Activated CD8-positive, alpha-beta memory T cell treated with anti-CD3 and anti-CD28 coated beads, Interleukin-2, amount 50 U/mL, for 1 hour (primary cell): ENCODE results near the gene PYGB.
"Not testable (repeated sequence)": the region's sequence is repeated elsewhere in the genome, so short reads cannot be mapped to it uniquely, and the experiment has no call there.

Source experiments
- DNase-seq: peaks from one replicate; pipeline ENCODE4 v3.0.0-alpha.2; 2020; ENCODE audit errors: extremely low read depth

Gene PYGB

DNA sequence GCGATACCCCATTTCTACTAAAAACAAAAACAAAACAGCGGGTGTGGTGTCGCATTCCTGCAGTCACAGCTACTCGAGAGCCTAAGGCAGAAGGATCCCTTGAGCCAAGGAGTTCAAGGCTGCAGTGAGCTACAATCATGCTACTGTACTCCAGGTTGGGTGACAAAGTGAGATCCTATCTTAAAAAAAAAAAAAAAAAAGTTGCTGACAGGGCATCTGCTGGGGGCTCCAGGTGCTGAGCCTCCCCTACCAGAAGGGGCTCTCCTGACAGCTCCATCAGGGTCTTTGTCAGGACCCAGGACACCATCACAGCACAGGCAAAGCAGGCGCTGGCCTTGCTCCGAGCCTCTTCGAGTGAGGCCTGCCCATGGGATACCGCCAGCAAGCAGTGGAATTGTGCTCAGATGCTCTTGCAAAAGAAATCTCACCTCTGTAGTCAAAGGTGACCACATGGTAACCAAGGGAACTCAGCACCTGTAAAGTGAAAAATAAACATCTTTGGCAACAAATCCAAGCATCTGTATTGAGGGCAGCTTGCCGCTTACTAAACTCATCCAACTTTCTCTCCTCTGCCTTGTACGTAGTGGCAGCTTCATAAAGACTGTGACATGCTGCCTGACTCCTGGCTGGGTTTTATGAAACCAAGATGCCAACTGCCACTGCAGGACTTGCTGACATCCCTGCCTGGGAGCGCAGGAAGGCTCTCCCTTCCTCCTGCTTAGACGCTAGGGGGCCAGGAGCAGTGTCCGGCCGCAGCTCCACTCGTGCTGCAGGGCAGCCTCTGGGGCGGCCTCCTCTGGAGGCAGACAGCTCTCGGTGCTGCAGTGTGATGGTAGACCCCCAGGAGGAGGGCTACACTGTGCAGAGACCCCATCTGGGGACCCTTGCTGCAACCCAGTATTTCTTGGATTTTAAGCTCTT lies 66.9 kb downstream of the PYGB start:
- DNase-seq = no peak

DNA sequence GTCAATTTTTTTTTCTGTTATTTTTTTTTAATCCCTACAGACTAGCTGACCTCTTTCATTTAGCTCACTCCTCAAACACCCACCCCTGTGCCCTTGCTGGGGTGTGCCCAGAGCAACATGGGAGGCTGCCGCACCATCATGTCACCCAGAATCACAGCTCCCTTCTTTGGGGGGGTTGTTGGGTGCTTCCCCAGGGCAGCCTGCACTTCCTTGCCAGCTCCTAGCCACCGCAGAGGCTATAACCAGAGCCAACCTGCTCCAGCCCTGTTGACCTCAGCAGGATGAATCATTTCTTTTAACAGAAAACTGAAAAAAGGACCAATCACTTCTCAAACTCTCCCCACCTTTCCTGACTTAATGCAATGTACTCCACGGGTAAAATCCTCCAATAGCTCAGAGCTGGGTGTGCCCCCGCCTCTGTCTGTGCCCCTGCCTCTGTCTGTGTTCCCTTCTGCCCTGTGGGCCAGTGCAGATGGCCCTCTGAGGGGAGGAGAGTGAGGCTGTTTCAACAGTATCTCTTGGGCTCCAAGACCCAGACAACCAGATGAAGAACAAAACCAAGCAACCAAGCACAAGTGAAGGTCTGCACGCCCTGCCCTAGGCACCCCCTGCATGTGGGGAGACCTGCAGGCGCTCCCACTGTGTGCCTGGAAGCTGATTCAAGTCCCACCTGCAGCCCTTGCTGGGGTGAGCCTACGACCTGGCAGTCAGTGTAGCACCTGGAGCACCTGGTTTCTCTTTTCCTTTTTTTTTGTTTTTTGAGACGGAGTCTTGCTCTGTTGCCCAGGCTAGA lies 67.7 kb downstream of the PYGB start:
- DNase-seq = no peak

DNA sequence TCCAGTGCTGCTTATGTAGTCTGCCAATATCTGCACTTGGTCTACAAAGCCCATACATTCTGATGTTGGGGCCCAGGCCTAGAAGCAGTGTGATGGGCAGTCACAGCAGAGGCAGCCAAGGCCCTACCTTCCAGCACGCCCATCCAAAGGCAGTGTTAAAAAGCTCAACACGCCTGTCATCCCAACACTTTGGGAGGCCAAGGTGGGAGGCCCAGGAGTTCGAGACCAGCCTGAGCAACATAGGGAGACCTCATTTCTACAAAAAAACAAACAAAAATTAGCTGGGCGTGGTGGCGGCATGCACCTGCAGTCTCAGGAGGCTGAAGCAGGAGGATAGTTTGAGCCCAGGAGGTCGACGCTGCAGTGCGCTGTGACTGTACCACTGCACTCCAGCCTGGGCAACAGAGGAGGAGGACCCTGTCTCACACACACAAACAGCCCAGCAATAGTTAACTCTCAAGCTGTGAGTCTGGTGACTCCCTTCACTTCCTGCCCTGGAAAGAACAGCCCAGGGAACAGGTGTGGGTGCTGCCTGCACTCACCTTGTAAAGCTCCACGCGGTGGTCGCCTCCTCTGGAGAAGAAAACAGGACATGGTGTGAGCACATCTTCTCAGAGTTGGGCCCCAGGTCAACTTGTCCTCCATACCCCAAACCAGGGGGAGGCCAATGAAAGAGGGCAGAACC lies 68.8 kb downstream of the PYGB start:
- no peak for DNase-seq

DNA sequence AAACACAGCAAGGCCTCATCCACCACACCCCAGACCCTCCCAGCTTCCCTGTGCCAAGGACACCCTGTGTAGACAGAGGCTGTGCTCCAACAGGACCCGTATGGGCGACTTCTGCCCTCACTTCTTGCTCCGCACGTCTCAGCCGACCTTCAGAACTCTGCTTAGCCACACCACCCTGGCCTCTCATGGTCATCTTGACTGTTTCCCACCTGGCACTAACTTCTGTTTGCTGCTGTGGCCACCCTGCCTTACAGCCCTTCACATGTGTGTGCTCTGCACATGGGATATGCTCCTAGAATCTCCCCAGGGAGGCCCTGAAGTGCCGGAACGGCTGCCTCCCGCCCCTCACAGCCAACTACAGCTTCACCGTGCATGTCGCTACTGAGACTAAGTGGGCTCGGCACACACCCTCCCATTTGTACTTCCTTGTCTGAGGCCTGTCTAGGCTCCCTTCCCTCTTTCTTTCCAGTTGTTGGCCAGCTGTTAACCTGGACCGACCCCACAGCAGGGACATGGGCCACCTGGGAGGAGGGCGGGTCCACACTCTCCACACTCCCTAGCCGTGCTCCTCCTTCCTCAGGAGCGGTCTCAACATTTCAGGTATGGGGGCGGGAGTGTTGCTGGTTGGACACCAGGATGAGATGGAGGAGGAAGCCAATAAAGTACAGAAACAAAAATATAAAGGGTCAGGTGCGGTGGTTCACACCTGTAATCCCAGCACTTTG lies 69.6 kb downstream of the PYGB start:
- DNase-seq = no peak

DNA sequence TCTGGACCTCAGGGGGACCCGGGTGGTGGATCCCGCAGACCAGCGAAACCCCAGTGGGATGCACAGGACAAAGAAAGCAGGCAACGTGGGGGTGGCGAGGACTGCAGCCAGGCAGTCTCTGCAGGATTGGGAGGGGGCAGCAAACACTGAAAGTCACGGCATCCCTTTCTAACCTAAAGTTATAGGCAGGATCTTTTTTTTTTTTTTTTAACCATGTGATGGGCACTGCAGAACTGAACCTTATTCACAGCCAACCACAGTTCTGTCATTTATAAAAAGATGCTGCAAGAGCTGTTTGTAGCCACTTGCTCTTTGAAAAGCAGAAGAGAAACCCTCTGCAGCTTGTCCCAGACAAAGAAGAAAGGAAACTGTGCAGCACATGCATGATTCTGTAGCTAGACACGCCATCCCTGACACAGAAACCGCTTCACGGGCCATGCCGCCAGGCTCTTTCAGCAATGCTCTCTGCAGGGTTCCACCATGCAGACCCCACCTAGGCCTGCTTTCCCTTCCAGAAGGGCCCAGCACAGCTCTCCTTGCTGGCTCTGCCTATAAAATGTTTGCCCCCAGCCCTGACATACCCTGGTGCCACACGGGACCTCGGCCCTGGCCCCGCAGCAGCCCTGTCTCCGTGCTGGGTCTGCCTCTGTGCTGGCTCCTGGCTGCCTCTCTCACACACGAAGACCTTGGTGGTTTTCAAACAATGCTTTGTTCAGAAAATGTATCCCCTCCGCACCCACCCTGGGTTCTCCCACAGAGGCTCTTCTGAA lies 70.8 kb downstream of the PYGB start:
- no peak for DNase-seq

DNA sequence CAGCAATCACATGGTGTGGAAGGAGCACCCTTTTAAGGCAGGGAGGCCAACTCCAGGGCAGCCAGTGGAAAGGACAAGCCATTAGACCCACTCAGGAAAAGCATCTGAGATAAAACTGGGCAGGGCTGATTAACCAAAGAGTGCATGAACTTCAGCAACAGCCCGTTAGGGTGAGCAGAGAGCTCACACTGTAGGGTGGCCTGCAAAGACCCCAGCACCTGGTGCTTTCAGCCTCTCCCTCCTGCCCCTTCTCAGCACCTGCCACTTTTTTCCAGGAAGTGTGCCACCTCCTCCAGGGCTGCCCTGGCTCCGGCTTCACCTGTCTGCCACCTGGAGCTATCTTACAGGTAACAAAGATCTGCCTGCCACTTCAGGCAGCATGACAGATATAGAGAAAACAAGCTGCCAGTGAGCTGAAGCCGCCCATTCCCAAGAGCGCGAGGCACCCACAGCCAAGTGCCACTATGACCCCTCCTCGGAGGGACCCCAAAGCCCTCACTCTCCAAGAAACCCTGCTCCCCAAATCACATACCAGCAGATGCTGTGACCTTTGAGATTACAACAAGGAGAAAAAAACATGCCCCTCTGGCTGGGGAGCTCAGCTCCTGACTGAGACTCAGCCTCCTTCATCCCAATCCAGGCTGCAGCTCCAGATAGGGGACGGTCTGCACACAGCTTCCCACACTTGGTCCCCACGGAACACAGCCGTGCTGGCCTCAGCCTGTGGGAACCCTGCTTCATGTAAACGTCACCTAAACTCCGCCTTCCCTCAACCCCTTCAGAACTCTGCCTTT lies 71.6 kb downstream of the PYGB start:
- no peak for DNase-seq

DNA sequence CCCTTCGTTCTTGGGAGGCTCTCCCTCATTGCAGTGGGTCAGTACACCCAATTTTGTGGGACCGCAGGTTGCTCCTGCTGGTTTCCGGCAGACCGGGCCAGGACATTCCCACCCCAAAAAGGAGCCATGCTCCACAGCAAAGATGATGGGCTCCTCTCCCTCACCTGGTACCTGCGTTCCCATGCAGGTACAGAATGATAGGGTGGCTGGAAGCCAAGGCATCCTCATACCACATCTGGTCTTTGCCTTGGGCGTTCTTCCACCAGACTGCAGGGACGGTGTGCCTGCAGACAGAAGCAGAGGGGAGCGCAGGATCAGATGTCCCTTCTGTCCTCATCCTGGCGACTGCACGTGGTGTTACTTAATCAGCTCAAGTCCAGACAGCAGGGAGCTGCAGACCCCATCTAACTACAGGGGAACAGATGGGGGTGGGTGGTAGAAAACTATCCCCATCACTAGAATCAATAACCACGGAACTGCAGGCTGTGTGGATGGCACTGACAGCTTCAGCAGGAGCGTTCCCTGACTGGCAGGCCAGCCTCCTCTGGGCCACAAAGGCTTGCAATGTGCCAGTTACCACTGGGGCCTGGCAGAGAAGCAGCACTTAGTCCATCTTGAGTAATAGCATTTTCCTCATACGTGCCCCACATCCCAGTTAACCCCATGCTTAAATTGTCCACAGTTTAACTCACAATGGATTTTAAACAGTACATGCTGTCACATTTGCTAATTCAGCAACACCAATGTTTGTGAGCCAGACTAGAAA lies 72.3 kb downstream of the PYGB start:
- DNase-seq = no peak

DNA sequence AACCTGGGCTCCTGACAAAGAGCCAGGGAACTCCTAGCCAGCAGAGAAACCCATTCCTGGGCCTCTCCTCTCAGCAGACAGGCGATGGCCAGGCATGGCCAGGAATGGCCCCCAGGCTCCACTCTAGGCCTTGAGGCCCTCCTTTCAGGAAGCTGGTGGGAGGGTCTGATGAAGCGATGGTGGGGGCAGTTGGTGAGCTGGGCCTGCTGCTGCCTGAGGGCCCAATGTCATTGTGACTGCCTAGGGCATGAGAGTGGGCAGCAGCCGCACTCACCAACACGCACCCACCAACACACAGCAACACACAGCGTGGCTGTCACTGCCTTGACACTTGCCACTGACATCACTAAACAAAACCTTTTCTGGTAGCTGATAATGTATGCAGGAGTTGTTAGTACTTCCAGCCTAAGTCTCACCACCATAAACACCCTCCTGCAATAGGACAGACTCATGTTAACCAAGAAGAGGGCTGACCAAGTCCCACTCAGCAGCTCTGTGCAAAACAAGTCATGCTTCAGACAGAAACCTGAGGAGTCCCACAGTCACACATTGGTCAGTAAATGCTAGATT lies 73.5 kb downstream of the PYGB start:
- DNase-seq = no peak

DNA sequence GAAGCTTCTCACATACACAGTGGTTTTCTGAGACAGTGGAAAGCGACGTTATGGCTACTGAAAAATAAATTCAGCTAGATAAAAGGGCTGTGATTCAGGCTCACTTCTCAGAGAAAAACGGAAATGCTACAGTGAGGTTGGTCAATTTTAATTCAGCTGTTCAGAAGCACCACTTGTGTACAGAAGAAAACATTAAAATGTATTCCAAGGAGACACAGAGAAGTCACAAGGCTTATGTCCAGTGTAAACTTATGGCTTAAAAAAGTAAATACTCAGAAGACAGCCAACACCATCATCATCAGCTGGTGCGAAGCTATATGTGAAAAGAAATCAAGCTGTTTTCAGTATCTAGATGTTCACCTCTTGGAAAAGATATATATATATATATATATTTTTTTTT lies 74.1 kb downstream of the PYGB start:
- no peak for DNase-seq

DNA sequence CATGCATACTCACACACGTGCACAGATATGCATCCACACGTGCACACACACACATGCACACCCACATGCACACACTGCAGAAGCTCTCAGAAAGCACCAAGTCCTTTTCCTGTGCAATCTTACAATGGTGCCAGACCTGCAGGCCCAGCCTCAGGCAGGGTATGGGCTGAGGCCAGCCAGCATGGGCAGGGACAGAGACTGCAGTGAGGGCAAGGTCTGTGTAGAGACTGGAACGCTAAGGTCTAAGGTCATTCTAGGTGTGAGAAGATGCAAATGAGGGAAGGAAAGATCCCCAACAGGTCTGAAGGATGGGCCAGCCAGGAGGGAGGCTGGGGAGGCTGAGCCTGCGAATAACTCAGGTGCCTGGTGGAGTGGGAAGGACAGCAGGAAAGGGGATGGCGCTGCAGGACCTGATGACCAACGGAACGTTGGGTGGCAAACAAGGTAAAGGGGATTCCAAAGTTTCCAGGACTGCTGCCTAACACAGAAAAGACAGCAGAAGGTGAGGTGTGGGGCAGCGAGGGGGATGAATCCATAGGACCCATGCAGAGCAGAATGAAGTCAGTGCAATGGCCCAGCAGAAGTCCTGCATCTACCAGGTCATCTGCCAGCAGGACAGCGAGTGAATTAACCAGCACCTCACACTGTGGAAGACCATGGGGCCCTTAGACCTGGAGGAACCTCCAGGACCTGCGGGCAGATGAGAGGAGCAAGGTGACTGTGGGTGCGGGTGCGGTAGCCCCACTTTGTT lies 75.8 kb downstream of the PYGB start:
- DNase-seq = no peak

DNA sequence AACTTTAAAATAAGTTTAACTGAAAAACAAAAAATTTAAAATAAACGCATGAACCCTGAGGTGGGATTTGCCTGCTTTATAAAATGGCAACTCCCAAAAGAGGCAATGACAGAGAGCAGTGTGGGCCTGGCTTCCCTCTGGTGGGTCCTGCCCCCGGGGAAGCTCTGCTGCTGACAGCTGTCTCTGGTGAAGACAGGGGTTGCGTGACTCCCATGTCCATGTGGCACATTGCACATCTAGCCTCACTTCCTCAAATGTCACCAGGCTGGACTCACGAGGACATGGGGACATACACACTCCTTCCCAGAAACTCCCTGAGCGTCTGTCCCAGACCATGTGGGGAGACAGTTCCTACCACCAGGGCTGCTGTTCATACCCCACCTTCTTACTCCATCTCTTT lies 76.5 kb downstream of the PYGB start:
- no peak for DNase-seq

DNA sequence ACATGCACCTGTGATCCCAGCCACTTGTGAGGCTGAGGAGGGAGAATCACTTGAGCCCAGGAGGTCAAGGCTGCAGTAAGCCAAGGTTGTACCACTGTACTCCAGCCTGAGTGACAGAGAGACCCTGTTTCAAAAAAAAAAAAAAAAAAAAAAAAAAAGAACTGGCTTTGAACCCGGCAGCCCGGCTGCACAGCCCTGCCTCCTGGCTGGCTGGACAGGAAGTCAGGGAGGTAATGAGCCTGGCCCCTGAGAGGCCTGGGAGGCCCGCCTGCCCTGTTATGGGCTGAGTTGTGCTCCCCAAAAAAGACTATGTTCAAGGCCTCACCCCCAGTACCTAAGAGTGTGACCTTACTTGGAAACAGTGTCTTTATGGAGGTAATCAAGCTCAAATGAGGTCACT lies 77.2 kb downstream of the PYGB start:
- no peak for DNase-seq

DNA sequence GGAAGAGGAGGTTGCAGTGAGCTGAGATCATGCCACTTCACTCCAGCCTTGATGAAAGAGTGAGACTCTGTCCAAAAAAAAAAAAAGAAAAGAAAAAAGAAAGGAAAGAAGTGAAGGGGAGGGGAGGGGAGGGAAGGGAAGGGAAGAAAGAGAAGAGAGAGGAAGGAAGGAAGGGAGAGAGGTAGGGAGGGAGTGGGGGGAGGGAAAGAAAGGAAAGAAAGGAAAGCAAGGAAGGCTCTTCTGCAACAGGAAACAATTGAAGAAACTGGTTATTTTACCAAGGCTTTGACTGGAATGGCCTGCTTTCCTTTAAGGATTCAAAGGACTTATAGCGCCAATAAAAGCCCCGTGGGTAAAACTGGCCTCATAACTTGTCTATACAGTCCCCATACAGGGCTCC lies 78.1 kb downstream of the PYGB start:
- DNase-seq = no peak

DNA sequence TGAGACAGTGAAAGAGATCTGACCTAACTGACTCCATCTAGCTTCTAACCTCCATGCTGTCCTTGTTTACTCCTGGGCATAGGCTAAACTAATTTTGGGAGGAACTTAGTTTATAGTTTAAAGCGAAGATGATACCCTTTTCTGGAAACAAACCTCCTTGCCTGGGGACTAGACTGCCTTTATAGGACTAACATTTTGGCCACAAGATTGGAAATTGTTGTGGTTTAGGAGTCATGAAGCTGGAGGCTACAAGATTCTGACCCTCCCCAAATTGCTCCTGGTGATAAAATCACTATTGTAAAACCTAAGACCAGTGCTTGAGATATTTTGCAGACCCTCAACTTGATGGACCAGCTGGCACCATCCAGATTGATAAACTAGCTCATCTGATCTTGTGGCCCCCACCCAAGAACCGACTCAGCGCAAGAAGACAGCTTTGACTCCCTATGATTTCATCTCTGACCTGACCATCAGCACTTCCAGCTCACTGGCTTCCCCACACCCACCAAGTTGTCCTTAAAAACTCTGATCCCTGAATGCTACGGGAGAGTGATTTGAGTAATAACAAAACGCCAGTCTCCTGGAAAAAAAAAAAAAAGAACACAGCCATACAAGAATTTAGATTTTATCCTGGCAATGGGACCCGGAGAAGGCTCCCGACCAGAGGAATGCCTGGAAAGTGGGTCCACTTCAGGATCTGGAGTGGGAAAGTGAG lies 79.8 kb downstream of the PYGB start:
- DNase-seq = no peak

DNA sequence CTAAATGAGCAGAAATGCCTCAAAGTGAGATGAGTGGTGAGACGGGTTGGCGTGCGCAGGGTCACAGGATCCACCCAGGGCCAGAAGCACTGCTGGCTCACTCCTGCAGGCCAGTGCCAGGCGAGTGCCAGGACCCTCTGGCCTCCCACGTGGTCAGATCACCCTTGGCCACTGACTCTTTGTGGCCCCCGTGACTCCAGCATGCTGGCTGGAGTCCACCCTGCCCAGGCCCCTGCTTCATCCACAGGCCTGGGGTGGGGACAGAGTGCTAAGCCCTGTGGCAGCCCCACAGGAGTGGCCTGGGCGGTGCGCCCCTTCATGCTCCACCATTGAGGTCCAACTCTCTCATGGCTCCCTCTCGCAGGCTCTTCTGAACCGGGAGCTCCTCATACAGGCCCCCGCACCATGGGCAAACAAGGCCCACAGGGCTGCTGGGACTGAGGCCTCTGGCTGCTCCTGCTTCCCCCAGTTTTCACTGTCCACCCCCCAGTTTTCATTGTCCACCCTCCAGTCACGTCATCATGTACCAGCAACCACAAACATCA lies 81.1 kb downstream of the PYGB start:
- no peak for DNase-seq

DNA sequence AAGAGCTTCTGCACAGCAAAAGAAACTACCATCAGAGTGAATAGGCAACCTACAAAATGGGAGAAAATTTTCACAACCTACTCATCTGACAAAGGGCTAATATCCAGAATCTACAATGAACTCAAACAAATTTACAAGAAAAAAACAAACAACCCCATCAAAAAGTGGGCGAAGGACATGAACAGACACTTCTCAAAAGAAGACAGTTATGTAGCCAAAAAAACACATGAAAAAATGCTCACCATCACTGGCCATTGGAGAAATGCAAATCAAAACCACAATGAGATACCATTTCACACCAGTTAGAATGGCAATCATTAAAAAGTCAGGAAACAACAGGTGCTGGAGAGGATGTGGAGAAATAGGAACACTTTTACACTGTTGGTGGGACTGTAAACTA lies 87.1 kb downstream of the PYGB start:
- not testable (repeated sequence) for DNase-seq
